Left lung (tissue), 10 donors: Measurements from ENCODE around the gene C1orf87. TPM values are rescaled to one million over a fixed set of nuclear protein-coding genes. Genes with fewer than 3 reads are reported as not detected.
A peak's percentile ranks its signal among the peaks of the same experiment; 100 is the strongest.

Experiments
- ATAC-seq: fragments of 200-7000 bp; cut with Tn5 transposase; one replicate; pipeline ENCODE4 v1.9.1; 2020; ENCODE audit warnings: moderate library complexity
- DNase-seq, 4 donors: peaks; one replicate each; pipeline ENCODE4 v3.0.0-alpha.2; 2013 to 2020
- H3K27ac ChIP-seq, 2 donors: fragments of 200-600 bp; sonication (generic) in 1 of 2; one replicate each; pipeline versions ENCODE4 v1.5.0 to v1.8.0; 2020 to 2021
- H3K27me3 ChIP-seq, 2 donors: fragments of 200-600 bp; sonication (generic) in 1 of 2; one replicate each; pipeline versions ENCODE4 v1.5.0 to v1.8.0; 2020 to 2021
- H3K36me3 ChIP-seq, 2 donors: fragments of 200-600 bp; sonication (generic) in 1 of 2; one replicate each; pipeline versions ENCODE4 v1.5.0 to v1.8.0; 2020 to 2021
- H3K4me1 ChIP-seq, 2 donors: fragments of 200-600 bp; one replicate each; pipeline ENCODE4 v1.8.0; 2021
- H3K4me3 ChIP-seq, 2 donors: fragments of 200-600 bp; sonication (generic) in 1 of 2; one replicate each; pipeline versions ENCODE4 v1.5.0 to v1.8.0; 2020 to 2021; ENCODE audit warnings: mild to moderate bottlenecking in 1 of 2
- H3K9me3 ChIP-seq, 2 donors: fragments of 200-600 bp; sonication (generic) in 1 of 2; one replicate each; pipeline versions ENCODE4 v1.5.0 to v1.8.0; 2020 to 2021
- intact Hi-C, 2 donors: fragments of 100-400 bp; cut with DNase I; formaldehyde crosslinking; loops; one replicate each; pipeline versions ENCODE4 v1.11.2 to v1.14.2; 2022
- polyA plus RNA-seq, 6 donors: library from polyadenylated mRNA; unstranded; fragments of 120-200 nt; gene quantifications; one replicate each; pipeline ENCODE4 v1.2.1, GENCODE V29; 2013; ENCODE audit not compliant: insufficient read length in 6 of 6
- total RNA-seq, 2 donors: library from RNA; stranded (reverse); fragmentation: NEBNext Ultra II Directional; extraction: Animal tissue kit (Norgen Biotek cat#: 25700); gene quantifications; one replicate each; pipeline ENCODE4 v1.2.1, GENCODE V29; 2021
- TF ChIP-seq, protein P1 (sequence below), 2 donors: fragments of 200-600 bp; sonication (generic) in 1 of 2; IDR thresholded peaks; one replicate each; pipeline versions ENCODE4 v1.5.0 to v1.8.0; 2021; ENCODE audit warnings: antibody characterized with exemption in 2 of 2
- donor health status: DM: no; HTN: yes; CAD: no.
- donor health status: DM: no; HTN: no; CAD: no.

The C1orf87 gene
- total and polyA plus RNA-seq, 8 donors: 0.44 to 4.0 (median 2.4) TPM

DNA sequence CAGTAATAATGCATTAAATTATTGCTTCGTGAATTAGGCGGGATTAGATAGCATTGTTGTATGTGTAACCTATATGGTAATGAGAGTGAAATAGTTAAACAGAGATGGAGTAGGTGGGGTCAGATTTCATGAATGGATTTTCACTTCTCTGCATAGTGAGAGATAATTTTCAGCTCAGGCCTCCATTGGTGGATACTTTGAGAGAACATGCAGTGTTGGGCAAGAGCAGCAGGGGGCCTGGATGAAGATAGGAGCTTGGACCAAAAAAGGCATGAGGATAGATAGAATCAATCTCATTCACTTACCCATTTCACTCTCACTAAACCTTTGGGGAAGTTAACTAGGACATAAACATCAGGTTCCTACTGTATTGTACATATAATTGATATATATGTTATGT, 39.5 kb upstream of the C1orf87 start:
- no peaks in the 10 kb centered on the region for H3K9me3 ChIP-seq
- ATAC-seq (no peak), DNase-seq (no peak)
- no peaks in the 10 kb centered on the region for H3K4me1 ChIP-seq
- no peaks in the 10 kb centered on the region for H3K36me3 ChIP-seq
- H3K27me3 ChIP-seq: no peaks in the 10 kb centered on the region
- no peak overlapping the region for H3K4me3 ChIP-seq
- intact Hi-C loops: no loop called here
- no peak overlapping the region for H3K27ac ChIP-seq
- TF ChIP-seq, protein P1, sequence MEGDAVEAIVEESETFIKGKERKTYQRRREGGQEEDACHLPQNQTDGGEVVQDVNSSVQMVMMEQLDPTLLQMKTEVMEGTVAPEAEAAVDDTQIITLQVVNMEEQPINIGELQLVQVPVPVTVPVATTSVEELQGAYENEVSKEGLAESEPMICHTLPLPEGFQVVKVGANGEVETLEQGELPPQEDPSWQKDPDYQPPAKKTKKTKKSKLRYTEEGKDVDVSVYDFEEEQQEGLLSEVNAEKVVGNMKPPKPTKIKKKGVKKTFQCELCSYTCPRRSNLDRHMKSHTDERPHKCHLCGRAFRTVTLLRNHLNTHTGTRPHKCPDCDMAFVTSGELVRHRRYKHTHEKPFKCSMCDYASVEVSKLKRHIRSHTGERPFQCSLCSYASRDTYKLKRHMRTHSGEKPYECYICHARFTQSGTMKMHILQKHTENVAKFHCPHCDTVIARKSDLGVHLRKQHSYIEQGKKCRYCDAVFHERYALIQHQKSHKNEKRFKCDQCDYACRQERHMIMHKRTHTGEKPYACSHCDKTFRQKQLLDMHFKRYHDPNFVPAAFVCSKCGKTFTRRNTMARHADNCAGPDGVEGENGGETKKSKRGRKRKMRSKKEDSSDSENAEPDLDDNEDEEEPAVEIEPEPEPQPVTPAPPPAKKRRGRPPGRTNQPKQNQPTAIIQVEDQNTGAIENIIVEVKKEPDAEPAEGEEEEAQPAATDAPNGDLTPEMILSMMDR (IDR thresholded peaks at IDR 0.05): no peak

DNA sequence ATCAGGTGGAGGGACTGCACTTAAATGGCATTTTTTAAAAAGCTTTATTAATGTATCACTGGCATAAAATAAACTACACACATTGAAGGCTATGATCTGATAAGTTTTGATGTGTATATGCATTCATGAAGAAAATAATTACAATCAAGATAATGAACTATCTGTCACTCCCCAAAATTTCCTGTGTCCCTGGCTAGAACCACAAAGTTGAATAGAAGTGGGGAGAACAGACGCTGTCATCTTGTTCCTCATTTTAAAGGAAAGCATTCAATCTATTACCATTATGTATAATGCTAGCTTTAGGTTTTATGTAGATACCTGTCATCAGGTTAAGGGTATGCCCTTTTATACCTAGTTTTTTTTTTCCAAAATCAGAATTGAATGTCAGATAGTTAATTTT, 38.1 kb upstream of the C1orf87 start:
- no peak overlapping the region for H3K4me3 ChIP-seq
- intact Hi-C loops: no loop called here
- no peaks in the 10 kb centered on the region for H3K9me3 ChIP-seq
- H3K27ac ChIP-seq: no peak overlapping the region
- DNase-seq (no peak), ATAC-seq (no peak)
- H3K36me3 ChIP-seq: no peaks in the 10 kb centered on the region
- H3K27me3 ChIP-seq: no peaks in the 10 kb centered on the region
- H3K4me1 ChIP-seq: no peaks in the 10 kb centered on the region
- TF ChIP-seq, protein P1 (IDR thresholded peaks at IDR 0.05): no peak

DNA sequence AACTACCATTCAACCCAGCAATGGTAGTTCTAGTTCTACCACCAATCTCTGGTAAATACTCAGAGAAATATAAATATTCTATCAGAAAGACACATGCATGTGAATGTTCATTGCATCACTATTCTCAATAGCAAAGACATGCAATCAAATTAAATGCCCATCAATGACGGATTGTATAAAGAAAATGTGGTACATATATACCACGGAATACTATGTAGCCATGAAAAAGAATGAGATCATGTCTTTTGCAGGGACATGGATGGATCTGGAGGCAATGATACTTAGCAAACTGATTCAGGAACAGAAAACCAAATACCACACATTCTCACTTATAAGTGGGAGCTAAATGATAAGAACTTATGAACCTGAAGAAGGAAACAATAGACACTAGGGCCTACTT, 37.5 kb upstream of the C1orf87 start:
- Histone ChIP-seq H3K27ac (no peak overlapping the region), H3K36me3 (no peaks in the 10 kb centered on the region), H3K27me3 (no peaks in the 10 kb centered on the region), H3K4me3 (no peak overlapping the region), H3K4me1 (no peaks in the 10 kb centered on the region), H3K9me3 (no peaks in the 10 kb centered on the region)
- intact Hi-C loops: no loop called here
- ATAC-seq: no peak
- no peak for DNase-seq
- TF ChIP-seq, protein P1 (IDR thresholded peaks at IDR 0.05): no peak

DNA sequence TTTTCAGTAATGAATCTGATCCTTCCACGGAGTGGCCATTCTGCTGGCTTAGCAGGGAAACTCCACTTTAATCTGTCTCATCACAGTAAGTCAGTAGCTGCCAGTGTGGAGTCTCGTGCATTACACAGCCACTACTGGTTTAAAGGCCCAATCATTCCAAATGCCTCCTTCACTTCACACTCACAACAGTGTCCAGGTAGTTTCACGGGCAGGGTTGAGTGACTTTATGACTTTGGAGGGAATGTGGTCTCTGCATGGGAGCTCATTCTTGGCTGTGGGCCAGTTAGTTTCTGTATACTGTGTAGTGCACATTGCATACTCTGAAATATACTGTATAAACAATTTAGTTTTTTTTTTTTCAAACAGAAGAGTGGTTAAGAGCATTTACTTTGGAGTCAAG, 34.6 kb upstream of the C1orf87 start:
- intact Hi-C loops: no loop called here
- TF ChIP-seq, protein P1 (IDR thresholded peaks at IDR 0.05): no peak
- DNase-seq (peak in 1 of 4 donors; percentile 31), ATAC-seq (no peak)
- no peak overlapping the region for H3K27ac ChIP-seq
- no peaks in the 10 kb centered on the region for H3K27me3 ChIP-seq
- H3K4me3 ChIP-seq: no peak overlapping the region
- no peaks in the 10 kb centered on the region for H3K4me1 ChIP-seq
- H3K9me3 ChIP-seq: no peaks in the 10 kb centered on the region
- H3K36me3 ChIP-seq: no peaks in the 10 kb centered on the region

DNA sequence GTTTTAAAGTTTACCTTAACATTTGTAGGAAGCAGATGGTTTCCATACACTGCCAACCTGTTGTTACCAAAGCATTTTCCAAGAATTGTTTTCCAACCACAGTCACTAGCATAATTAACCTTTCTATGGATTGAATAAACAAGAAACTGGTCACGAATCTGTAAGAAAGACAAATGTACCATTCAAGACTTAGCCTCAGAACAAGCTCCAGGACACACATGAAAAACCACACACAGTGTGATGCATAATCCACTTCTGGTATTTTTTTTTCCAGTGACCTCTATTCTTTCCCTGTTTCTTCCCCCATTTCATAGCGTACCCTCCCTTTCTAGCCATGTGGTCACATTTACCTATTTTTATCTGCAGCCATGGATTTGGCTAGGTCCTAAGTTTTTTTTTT, 29.6 kb upstream of the C1orf87 start:
- Histone ChIP-seq H3K4me3 (no peak overlapping the region), H3K36me3 (no peaks in the 10 kb centered on the region), H3K9me3 (no peaks in the 10 kb centered on the region), H3K27ac (no peak overlapping the region), H3K4me1 (no peaks in the 10 kb centered on the region), H3K27me3 (no peaks in the 10 kb centered on the region)
- TF ChIP-seq, protein P1 (IDR thresholded peaks at IDR 0.05): no peak
- intact Hi-C loops: no loop called here
- ATAC-seq (no peak), DNase-seq (no peak)
